Central memory CD4-positive, alpha-beta T cell (primary cell): Measurements from ENCODE around the gene TMEM101.
"Not testable (repeated sequence)": the region's sequence is repeated elsewhere in the genome, so short reads cannot be mapped to it uniquely, and the experiment has no call there.

Experiments used
- DNase-seq: peaks from one replicate; pipeline ENCODE4 v3.0.0; 2022

The TMEM101 gene

GRCh38 chr17:44023545-44024270, 8.9 kb upstream of the TMEM101 start:
- no peak for DNase-seq

- no peak for DNase-seq
Observed at GRCh38 chr17:44022246-44022645, 7.5 kb upstream of the TMEM101 start.

GRCh38 chr17:44021227-44021626, 6.5 kb upstream of the TMEM101 start:
- not testable (repeated sequence) for DNase-seq

GRCh38 chr17:44014133-44014436, 678 bp downstream of the TMEM101 start:
- DNase-seq, result no peak

- DNase-seq, result no peak
Observed at GRCh38 chr17:44012874-44013273, 1.9 kb downstream of the TMEM101 start.

GRCh38 chr17:44012391-44012790, 2.4 kb downstream of the TMEM101 start:
- no peak for DNase-seq

GRCh38 chr17:44011876-44012275, 2.9 kb downstream of the TMEM101 start:
- no peak for DNase-seq

- no peak for DNase-seq
Observed at GRCh38 chr17:44010966-44011647, 3.7 kb downstream of the TMEM101 start.

- no peak for DNase-seq
Observed at GRCh38 chr17:44008205-44008909, 6.4 kb downstream of the TMEM101 start.

GRCh38 chr17:44007346-44008204, 7.2 kb downstream of the TMEM101 start:
- no peak for DNase-seq

GRCh38 chr17:44006598-44007345, 8.0 kb downstream of the TMEM101 start:
- DNase-seq, result peak; percentile 88

GRCh38 chr17:44006272-44006597, 8.5 kb downstream of the TMEM101 start:
- DNase-seq, result no peak

- DNase-seq, result peak; percentile 19
Observed at GRCh38 chr17:44005527-44006271, 9.1 kb downstream of the TMEM101 start.

- peak; percentile 24 for DNase-seq
Observed at GRCh38 chr17:44004761-44005526, 9.8 kb downstream of the TMEM101 start.

- DNase-seq, result no peak
Observed at GRCh38 chr17:44004077-44004760, 10.5 kb downstream of the TMEM101 start, which contains the start of gene NAGS. Gene NAGS (plus strand): TSS chr17:44004622. CDS start chr17:44004664, 42 bp downstream.

- DNase-seq, result no peak
Observed at GRCh38 chr17:44002141-44002848, 12.5 kb downstream of the TMEM101 start.

- no peak for DNase-seq
Observed at GRCh38 chr17:44001461-44001920, 13.3 kb downstream of the TMEM101 start.

- DNase-seq, result no peak
Observed at GRCh38 chr17:44000871-44001460, 13.8 kb downstream of the TMEM101 start.
